HG03039 (cell line): ENCODE data around the gene SPRR5.

Source experiments
- ATAC-seq: cut with Tn5 transposase; IDR thresholded peaks from one replicate; pipeline ENCODE4 v1.9.1; 2021; ENCODE audit warnings: mild to moderate bottlenecking, moderate library complexity; ENCODE audit not compliant: unreplicated experiment

Gene SPRR5

GRCh38 chr1:152942161-152942560 lies 4.8 kb upstream of the SPRR5 start:
- no peak for ATAC-seq

DNA sequence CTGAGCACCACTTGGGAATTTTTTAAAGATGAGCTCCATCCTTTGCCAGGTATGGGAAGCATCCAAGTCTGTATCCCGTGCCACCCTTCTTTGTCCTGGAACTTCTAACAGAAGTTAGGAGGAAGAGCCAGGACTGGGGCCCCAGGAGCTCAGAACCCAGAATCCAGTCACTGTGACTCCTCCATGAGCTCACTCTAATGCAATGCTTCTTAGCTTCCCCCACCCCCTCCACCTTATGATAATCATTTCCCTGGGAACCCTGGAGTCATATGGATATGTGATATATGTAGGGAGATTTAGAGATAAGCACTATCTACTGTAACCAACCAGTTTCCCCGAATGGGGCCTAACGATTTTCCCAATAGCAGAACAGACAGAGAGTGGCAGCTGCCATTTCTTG lies 758 bp upstream of the SPRR5 start:
- no peak for ATAC-seq

DNA sequence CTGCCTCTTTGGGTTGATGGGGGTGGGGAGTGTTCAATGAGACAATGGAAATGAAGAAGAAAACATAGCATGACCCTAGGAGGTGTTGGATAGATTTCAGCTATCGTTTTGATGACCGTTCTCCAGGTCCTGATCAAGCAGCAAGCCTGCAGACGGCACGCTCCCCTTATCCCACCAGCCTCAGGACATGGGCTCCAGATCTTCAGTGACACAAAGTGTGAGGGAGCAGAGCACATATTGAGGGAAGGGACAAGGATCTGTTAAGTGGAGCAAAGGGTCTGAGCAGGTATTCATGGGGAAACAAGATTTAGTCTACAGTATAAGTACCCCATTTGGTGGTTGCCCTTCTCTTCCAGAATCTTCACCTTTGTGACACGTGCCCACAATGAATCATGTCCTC lies 4.7 kb downstream of the SPRR5 start:
- no peak for ATAC-seq

GRCh38 chr1:152953761-152954160 lies 6.8 kb downstream of the SPRR5 start:
- no peak for ATAC-seq

GRCh38 chr1:152954436-152954835 lies 7.4 kb downstream of the SPRR5 start:
- no peak for ATAC-seq

GRCh38 chr1:152957561-152957960 lies 10.6 kb downstream of the SPRR5 start:
- no peak for ATAC-seq

- ATAC-seq, result no peak
Observed at GRCh38 chr1:152959273-152959672, 12.3 kb downstream of the SPRR5 start.

GRCh38 chr1:152959801-152960451 lies 12.9 kb downstream of the SPRR5 start:
- no peak for ATAC-seq

- ATAC-seq, result no peak
Observed at GRCh38 chr1:152960452-152961044, 13.5 kb downstream of the SPRR5 start.

- ATAC-seq, result no peak
Observed at GRCh38 chr1:152961226-152961891, 14.4 kb downstream of the SPRR5 start.

GRCh38 chr1:152962876-152963415 lies 15.9 kb downstream of the SPRR5 start:
- ATAC-seq, result no peak

GRCh38 chr1:152964536-152964935 lies 17.5 kb downstream of the SPRR5 start:
- no peak for ATAC-seq

- ATAC-seq, result no peak
Observed at GRCh38 chr1:152965853-152966252, 18.8 kb downstream of the SPRR5 start.

GRCh38 chr1:152967201-152967600 lies 20.2 kb downstream of the SPRR5 start:
- ATAC-seq, result no peak

- ATAC-seq, result peak; percentile 88
Observed at GRCh38 chr1:152968248-152968647, 21.2 kb downstream of the SPRR5 start.

DNA sequence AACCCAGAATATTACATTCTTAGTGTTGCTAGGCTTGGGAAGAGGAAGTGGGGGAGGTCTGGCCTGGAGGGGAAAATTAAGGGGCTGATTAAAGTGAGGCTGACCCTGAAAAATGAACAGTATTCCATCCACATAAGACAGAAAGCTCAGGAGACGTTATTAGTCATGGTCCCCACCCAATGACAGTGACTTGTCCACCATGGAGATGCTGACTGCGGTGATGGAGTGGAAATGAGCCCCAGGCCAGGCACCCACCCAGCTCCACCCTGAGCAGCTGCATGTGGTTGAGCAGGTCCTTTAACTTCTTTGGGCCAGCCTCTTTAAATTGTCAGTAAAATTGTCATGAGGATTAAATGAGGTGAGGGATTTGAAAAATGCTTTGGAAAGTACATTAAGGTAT lies 22.0 kb downstream of the SPRR5 start:
- no peak for ATAC-seq

- ATAC-seq, result no peak
Observed at GRCh38 chr1:152970495-152970894, 23.5 kb downstream of the SPRR5 start, which contains the start of gene SPRR4. SPRR4 (plus strand) TSS chr1:152970648; CDS start chr1:152971891, 1,243 bp downstream.

- no peak for ATAC-seq
Observed at GRCh38 chr1:152972196-152972886, 25.3 kb downstream of the SPRR5 start.

GRCh38 chr1:152976688-152977087 lies 29.7 kb downstream of the SPRR5 start:
- no peak for ATAC-seq

DNA sequence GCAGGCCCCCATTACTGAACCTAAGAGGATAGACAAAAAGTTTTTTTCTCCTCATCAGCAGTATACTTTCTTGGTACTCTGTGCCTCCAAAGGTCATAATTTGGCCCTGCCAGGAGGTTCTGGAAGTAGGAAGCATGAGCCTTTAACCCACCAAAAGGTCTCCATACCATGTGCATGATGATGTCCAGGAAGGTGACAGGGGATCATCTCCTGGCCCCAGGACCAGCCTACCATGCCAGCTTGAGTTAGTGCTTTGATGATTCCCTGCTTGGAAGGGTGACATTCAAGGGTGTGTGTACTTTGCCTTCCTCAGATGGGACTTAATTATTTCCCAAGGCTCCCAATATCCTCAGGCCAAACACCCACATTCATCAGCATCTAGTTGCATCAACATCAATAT lies 30.6 kb downstream of the SPRR5 start:
- ATAC-seq, result no peak

DNA sequence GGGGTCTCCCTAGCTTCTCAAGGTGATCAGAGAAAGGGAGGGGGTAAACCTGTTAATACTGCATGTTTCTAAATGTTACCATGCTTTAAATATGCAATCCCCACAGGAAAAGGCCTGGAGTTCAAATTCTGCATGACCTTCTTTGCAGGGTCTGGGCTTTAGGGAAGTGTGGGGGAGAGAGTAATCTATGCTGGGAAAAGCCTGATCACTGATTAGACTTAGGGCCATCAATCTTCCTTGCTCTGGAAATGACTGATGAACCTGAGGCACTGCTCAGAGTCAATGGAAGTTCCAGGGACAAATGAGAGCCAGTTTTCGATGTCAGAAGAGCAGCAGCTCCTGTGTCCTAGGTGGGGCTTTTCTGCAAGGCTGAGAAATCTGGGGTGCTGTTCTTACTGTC lies 33.7 kb downstream of the SPRR5 start:
- ATAC-seq, result no peak
